Measurements from ENCODE around the gene IQSEC1.

Gene IQSEC1

DNA sequence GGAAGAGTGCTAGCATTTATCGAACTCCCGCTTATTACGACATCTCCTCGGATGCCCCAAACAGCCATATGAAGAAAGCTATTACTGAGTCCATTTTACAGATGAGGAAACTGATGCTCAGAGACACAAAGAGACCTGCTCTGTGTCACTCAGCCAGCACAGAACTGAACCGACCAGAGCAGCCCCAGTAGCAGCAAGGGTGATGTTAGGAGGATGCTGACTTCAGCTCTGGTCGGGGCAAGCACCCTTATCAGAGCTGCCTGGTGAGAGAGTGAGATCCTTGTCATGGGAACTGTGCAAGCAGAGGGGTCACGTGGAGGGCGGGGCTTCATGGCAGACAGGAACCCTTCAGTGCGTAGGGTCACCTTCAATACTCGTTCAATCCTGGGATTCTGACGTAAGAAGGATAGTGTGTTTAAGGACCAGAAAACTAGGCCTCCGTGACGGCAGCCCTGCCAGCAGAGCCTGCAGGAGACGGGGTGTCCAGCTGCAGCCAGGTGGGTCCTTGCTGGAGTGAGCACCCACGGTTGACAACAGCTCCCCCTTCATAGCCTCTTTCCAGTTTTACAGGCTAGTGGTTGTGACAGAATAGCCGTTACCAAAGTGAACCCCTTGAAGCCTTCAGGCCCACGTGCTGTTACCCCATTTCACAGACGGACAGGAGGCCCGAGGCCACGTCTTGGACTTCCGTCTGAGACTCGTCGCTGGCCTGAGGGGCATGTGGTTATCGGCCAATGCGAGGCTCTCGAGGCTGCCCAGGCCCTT is 12.0 kb upstream of the IQSEC1 start:
- DNase-seq = no peak

DNA sequence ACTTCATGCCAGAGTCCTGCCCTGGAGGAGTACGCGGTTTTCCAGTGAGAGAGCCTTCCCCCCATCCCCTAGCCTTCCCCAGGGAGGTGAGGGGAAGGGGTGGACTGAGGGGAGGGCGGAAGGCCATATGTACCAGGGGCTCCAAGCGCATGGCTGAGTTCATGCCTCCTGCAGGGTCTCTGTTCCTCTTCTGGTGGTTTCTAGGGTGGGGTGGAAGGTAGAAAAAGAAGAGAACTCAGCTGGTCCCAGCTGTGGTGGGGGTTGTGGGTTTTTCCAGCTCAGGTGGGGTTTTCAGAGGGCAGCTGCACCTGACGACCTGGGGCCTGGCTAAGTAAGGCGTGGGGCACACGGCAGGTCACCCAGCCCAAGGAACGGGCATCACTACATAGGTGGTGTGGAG is 10.7 kb upstream of the IQSEC1 start:
- no peak for DNase-seq

DNA sequence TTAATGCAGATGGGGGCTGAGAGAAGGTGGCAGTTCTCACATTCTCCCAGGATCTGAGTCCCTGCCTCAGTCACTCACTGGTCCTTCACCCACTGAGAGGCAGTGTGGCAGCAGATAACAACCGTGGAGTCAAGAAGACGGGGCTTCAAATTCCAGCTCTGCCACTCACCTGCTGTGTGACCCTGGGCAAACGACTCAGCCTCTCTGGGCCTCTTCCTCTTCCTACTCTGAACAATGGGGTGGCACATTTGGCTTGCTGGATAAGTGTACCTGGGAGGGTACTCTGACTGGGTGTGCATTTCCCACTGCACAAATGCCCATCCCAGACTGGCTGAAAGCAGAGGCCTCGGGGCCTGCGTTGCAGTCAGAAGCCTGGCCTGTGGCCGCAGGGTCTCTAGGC is 10.0 kb upstream of the IQSEC1 start:
- no peak for DNase-seq

DNA sequence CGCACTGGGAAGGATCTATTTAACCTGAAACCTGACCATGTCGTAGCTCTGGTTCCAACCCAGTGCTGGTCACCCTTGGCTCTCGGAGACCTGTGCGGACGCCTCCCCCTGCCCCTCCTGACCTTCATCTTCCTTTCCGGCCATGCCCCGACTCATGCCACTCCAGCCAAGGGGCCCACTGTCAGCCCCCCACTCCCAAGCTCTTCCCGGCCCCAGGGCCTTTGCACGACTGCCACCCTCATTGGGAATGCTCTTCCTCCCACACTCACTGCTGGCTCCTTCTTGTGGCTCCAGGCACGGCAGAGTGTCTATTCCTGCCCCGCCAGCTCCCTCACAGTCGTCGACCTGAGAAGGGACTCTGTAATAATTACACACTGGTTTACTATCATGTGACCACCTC is 9.4 kb upstream of the IQSEC1 start:
- DNase-seq = no peak

DNA sequence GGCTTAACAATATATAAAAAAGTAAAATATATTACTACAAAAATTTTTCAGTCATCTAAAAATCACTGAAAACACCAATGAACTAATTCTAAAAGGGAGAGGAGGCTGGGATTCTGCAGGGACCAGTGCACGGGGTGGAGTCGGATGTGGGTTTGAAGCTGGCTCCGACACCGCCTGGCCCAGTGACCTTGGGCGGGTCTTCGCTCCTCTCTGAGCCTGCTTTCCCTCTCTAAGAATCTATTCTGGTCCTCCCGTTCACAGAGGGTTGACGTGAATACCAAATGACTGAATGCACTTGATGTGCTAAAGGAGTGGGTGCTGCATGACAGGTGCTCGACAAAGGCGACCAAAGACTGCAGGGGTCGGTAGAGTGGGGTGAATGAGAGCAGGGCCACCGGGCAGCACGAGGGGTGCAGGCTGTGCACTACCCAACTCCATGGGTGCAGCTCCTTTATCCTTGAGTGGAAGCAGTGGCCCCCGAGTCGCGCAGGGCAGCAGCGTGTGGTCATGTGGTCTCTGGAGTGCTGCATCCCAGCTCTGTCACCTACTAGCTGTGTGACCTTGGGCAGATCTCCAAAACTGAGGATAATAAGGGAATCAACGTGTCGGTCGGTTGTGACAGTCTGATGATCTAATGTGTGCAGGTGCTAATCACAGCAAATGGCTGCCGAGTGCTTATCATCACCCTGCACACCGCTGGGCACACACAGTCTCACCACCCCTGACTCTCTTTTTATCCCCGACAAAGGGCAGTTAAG is 8.6 kb upstream of the IQSEC1 start:
- DNase-seq = no peak

DNA sequence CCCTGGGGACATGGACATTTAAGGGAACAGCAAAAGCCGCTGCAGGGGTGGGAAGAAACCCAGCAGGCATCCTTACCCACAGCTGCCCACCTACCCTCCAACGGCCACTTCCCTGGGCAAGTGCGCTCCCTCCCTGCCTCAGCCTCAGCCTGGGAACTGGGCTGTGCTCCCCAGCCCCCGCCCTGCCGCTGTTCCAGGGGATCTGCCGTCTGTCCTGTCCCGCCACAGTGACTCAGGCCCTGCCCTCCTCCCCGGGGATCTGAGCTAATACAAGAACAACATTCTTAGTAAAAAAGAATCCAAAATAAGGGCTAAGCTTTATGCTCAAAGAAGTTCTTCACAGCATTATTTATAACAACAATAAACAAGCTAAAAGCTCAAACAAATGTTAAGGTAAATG is 7.4 kb upstream of the IQSEC1 start:
- no peak for DNase-seq

DNA sequence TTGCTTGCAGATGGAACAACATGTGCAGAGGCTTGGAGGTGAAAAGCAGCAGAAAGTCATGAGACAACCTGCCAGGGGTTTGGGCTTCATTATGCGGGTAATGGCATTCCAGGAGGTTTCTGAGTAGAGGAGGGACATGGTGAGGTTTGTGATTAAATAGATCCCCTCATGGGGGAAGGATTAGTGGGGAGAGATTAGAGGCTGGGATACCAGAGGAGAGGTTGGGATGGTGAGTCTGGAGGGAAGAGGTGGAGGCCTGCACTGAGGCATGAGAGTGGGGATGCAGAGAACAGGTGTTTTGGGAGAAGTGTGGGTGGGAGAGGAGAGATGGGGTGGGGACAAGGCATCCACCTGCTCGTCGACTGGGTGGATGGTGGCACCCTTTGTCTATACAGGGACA is 6.8 kb upstream of the IQSEC1 start:
- DNase-seq = no peak

DNA sequence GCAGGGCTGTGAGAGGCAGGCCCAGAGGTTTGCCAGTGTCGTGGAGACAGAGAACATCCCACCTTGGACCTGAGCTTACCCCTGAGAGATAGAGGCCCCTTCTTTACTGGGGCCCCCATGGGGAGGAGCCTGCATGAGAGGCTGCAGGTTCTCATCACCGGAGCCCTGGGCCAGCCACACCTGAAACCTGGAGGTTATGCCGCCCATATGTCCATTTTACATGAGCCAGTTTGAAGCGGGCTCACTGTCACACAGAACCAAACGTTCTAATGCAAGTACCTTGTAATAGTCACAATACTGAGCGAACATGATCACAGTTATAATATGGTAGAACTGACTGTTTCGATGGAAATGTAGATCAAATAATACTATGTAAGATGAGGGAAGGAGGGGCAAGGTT is 6.3 kb upstream of the IQSEC1 start:
- DNase-seq = no peak

DNA sequence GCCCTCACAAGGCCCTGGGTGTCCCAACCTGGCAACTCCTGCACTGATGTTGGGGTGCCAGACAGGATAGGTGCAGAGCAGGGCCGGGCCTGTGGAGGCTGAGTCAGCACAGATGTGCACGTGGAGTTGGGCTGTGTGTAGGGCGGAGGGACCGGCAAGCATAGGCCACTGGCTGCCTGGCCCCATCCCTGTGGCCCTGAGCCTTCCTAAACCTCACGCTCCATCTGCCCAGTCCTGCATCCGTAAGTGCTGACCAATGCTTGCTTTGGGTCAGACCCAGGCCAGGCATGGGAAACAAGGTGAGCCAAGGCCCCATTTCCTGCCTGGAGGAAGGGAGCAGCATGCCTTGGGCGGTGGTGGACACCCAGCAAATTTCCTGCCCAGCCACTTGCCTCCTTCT is 5.8 kb upstream of the IQSEC1 start:
- no peak for DNase-seq

DNA sequence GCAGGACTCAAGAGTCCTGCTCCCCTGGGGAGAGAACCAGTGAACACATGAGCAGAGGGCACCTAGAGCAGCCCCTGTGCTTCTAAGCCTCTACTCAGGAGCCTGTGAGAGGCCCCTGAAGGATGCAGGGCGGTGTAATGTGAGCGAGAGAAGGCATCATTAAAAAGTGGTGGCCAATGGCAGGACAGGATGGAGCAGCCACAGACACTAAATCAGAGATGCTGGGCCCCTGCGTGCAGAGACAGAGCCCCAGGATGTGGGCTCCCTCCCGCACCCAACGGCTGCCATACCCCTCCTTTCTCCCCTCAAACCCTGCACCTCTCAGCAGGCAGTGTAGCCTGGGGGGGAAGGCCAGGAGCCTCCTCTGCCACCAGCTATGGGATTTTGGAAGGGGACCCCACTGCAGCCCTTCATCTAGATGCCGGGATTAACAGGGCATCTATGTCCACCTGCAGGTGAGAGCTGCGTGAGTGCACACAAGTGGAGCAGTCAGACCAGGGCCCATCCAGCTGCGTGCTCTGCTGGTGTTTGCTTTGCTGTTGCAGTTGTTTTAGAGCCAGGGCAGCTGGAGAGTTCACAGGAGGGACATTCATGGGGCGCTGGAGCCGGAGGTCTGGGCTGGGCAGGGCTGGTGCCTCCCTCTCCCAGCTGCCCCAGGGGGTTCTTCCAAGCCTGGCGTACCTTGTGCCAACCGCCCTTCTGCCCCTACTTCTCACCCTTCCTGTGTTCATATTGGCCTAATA is 5.1 kb upstream of the IQSEC1 start:
- DNase-seq = peak in 1 of 5 experiments; percentile 80

DNA sequence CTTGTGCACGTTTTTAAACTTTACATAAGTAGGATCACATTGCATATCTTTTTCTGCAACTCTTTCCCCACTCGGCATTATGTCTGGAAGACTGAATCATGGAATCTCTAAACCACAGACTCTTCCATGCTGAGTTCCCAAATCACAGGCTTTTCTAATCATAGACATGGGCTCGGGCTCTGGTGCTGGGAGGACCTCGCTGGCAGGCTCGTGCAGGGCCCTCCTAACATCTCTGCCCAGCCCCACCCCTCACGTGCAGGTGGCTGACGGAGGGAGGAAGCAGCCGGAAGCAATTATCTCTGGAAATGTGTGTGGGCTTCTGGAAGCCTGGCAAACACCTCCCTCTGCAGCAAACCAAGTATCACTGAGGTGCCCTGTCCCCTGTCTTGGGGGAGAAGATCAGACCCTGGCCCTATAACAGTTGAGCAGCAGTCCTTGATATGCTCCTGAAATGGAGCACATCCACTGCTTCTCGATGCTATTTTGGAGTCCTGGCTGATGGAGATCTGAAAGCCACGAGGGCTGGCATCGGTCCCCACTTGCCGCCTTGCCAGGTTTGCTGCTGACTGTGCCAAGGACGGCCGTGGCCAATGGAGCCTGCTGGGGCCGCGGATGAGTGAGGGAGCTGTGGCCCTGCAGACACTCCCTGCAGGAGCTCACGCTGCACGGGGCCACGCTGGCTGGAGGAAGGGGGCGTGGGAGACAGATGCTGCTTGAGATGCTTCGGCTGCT is 4.4 kb upstream of the IQSEC1 start:
- DNase-seq = no peak

DNA sequence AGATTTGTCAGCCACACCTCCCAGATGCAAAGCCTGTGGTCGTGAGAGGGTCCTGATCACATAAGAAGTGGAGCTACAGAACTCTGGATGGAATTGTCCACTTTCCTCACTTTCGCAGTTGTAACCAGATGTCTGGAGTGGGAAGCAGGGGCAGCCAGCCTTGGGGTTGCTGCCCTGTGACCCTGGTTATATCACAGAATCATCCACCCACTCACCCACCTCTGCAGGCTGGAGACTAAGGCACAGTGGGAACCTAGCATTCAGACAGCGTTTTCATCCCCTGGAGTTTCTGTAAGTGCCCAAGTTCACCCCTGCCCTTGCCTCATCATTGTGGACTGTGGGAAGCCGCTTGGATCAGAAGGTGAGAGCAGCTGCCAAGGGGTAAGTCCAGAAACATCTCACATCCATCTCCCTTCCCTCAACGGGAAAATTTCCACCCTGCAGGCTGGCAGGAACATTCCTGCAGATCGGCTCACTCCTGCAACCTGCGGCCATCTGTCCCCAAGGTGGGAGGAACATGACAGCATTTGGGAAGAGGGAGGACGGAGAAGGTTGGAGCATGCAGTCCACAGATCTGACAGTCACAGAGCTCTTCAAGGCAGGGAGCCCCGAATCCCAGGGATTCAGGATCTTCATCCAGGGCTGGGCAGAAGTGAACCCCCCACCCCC is 2.9 kb upstream of the IQSEC1 start:
- DNase-seq = no peak

DNA sequence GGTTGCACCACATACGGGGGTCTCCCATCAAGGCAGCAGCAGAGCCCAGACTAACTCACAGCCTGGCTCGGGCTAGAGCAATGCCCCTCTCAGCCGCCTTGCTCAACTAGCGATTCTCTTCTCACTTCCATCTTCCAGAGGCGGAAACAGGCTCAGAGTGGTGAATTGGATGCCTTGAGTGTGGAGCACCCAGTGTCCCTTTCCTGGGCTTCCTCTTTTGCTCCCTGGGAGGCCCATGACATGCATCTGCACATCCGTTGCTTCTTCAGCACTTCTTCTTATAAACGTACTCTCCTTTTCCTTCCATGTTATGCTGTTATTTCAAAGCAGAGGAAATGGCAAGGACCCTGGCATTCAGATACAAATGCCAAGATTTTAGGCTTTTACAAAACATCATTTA is 2.1 kb upstream of the IQSEC1 start:
- DNase-seq = no peak

DNA sequence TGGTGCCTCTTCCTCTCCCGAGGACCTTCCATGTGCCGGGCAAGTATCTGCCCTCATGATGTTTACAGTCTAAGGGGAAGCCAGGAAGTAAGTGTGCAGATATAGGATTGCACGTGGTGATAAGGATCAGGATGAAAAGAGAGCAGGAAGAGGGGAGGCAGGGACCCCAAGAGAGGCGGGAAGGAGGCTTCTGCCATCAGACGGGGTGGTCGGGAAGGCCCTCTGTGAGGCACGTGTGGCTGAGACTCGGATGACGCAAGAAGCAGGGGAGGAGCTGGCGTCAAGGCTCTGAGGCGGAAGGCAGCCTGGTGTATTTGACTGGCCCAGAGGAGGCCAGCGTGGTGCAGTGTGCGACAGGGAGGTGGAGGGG is 762 bp upstream of the IQSEC1 start:
- no peak for DNase-seq

DNA sequence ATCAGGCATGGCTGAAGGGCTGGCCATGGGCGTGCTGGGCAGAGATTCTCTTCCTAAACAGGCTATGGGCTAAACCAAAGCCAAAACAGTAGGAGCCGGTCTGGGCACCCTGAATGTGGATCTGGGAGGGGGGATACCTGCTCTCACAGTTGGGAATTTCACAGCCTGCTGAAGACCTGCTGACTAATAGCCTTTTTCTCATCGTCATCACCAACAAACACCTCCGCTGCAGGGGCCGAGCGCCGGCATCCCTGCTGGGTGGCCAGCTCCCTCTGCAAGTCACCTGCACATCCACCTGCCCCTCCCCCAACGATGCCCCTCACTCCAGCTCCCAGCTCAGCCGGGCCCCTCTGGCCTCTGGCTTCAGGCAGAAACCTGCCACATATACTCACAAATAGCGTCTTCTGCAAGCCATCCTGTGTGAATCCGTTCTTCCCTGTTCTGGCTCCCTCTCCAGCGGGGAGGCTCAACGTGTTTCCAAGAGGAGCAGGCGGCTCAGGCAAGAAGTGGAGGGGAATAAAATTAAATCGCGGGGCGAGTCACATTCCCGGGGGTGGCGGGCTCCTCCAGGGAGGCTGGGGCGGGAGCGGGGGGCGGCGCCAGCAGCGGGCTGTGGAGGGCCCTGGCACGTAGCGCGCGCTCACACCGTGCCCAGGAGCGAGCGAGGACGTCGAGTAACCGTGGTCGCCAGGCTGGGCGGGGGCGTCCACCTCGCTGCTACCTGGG is 466 bp downstream of the IQSEC1 start:
- DNase-seq = no peak

DNA sequence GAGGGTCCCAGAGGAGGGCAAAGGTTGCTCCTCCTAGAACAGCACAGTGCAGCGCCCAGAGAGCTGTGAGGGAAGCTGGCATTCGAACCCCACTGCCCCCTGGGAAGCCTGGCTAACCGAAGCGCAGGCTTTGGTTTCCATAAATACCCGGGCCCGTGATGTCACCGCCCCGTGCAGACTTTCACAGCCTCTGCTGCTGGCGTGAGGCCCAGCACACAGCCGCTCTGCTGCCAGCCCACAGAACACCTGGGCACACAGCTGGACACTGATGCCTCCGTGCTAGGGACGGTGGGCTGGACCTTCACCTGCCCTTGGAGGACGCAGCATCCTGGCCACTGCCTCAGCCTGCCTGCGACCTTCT is 1.0 kb downstream of the IQSEC1 start:
- DNase-seq = no peak

DNA sequence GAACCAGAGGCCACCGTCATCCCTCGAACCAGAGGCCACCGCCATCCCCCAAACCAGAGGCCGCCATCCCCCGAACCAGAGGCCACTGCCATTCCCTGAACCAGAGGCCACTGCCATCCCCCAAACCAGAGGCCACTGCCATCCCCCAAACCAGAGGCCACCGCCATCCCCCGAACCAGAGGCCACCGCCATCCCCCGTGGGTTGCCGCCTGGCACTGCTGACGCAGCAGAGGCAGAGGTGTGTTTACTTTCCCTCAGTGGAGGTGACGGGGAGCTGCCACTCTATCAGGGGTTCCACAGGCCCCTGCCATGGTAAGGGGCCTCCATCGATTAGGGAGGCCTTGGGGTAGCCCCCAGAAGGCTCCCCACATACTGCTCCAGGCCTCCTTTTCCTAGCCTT is 1.5 kb downstream of the IQSEC1 start:
- DNase-seq = no peak

DNA sequence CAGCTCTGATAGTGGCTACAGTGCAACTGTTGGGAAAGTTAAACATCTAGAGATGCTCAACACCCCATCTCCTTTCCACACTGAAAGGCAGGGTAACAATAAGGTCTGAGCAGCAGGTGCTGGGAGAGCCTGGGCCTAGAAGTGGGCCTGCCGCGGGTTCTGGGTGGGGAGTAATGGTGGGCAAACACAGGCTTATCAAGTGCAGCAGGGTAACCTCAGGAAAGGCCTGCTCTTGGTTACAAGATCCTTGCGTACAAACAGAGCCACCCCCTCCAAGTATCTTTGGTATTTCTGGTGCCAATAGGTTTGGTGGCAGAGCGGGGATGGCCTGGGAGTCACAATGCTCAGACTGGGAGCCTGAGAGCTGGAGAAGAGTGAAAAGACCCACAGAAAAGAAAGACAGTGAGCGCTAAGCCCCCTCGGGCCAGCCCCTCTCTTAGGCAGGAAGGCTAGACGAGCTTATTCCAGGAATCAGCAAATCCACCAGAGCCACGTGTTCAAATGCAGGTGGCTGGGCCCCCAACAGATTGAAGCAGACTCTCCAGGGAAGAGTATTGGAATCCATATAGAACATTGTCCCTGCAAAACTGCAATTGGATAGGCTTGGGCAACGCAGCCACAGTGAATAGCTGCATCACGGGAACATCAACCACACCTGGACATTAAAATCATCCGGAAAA is 2.7 kb downstream of the IQSEC1 start:
- DNase-seq = no peak

DNA sequence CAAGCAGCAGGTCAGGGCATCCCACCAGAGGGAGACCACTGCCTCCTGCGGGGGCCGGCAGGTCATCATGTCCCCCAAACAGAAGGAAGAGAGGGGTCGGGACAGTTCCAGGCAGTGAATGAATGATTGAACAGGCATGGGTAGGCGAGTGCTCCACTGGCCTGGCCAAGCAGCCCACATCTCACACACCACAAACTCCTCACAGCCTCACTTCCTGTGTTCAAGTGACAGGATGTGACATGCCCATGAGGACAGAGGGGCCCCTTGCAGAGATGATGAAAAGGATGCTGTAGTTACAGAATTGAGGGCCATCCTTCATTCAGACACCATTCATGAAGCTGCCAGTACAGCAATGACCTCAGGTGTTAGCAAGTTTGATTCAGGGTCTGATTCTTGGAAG is 3.7 kb downstream of the IQSEC1 start:
- DNase-seq = peak in 3 of 5 experiments; percentile 14 to 92 (median 52)

DNA sequence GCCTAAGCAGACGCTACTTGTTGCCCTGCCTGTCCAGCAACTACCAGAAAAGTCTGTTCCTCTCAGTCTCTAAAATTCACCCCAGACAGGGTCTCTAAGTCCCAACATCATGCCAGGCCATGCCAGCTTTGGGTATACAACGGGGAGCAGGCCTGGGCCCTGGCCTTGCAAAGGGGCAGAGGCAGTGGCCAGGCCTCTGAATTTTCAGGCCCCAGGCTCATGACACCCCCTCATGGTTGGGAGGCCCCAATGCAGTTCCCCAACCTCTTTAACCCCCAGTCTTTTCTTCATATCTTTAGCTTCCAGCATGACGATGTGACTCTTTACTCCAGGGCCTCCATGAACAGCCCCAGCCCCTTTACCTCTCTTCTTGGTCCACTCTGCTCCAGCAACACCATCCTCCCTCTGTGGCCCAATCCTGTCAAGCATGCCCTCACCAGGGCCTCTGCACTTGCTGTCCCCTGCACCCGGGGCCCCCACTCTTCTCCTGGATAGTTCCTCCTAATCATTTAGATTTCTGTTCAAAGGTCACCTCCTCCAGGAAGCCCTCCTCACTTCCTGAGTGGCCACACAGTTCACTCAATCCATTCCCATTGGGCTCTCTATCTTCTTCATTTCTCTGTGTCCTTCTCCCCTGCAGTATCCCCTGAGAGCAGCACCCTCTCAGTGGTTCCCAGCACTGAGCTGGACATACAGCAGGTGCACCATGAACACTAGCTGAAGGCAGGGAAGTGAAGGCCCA is 4.8 kb downstream of the IQSEC1 start:
- DNase-seq = no peak

DNA sequence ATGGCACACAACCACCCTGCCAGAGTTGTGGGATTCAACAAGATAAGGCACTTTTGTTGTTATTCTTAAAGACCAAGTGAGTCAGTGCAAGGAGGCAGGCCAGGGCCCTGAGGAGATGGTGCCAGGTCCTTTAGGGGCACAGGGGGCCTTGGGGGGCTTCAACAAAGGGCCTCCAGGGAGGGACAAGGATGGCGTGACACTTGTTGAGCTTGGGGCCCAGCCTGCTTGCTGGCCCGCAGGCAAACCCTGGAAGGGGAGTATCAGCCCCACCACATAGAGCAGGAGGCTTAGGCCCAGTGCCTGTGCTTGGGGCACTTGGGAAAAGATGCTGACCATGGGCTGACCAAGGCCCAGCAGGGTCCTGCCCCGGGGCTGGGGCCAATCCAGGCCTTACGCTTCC is 5.5 kb downstream of the IQSEC1 start:
- no peak for DNase-seq

Data from T-helper 2 cell (primary cell).